Activated gamma-delta T cell (primary cell): ENCODE measurements around the gene TMX4.
"Not testable (repeated sequence)": the region's sequence is repeated elsewhere in the genome, so short reads cannot be mapped to it uniquely, and the experiment has no call there.

ENCODE experiments used
- DNase-seq: peaks from one replicate; lab custom pipeline; 2025; lab: John Stamatoyannopoulos, UW

Gene TMX4

GRCh38 chr20:7967199-7967844, 52.2 kb downstream of the TMX4 start:
- DNase-seq: no peak

GRCh38 chr20:7966176-7966575, 53.4 kb downstream of the TMX4 start:
- DNase-seq: no peak

- no peak for DNase-seq
Measured at GRCh38 chr20:7959484-7959883, 60.1 kb downstream of the TMX4 start.

- not testable (repeated sequence) for DNase-seq
Measured at GRCh38 chr20:7956561-7956960, 63.0 kb downstream of the TMX4 start.

DNA sequence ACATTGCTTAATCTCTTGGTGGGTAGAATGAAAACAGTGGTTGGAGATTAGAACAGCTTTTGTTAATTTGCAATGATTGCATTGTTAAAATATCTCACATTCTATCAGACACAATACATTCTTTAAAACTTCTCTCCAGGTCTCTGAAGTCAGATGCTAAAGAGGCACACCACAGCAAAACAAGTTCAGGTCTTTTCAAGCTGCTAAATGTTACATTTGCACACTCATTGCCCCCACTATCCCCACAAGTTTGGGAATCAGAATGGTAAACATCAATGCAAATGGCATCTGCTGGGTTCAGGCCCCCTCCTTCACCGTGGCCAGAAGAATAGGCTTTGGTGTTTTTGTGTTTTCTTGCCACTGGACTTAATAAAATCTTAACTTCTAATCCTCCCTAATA, 69.2 kb downstream of the TMX4 start:
- DNase-seq: no peak

DNA sequence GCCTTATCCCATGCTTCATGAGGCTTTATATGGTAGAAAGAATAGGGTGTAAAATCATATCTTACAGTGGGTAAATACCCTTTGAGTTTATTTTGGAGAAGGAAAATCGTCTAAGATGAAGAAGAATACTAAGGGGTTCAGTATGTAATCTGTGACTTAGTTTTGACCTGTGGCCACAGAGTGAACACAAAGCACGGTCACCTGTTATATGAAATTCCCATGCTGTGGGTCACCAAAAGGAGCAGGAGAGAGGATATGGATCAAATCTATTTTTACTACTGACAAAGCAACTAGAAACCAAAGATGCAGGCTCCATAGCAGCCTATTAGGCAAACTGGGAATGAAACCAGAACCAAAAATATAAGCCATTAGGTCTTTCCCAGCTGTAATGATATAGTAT, 75.7 kb downstream of the TMX4 start:
- no peak for DNase-seq

DNA sequence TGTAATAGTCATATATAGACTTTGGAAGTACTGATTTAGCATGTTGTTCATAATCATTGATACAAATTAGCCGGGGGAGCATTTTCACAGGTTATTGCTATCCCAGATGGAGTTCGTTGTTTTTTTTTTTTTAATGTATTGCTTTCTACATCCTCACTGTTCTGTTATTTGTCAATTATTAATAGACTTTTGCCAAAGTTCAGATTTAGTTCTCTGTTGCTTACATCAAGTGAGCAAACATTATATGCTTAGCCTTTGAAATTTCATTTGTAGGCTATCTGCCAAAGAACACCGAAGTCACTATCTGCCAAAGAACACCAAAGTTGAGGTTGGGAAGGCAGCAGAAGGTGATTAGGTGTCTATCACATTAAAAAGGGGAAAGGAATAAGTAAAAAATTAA, 79.2 kb downstream of the TMX4 start, which contains the start of gene HAO1:
Gene HAO1 (minus strand): TSS at position 118 of the 400 bp plus-strand sequence. CDS start 36 bp downstream, at position 82.
- no peak for DNase-seq

DNA sequence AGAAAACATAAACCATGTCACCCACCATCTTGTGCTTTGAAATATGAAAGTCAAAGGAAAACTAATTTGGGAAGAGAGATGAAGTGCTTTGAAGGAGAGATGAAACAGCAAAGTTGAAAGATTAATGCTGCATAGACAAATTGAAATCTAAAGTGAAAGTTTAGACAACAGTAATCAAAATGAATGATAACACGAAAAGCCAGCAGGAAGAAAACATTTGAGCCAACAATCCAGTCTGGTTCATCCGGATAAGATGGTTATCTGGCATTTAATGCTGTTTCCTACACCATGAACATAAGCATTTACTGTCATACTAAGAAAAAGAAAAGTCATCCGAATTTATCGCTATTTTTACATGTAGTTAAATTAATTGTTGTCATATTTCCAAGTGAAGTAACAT, 79.9 kb downstream of the TMX4 start:
- DNase-seq: no peak

GRCh38 chr20:7938058-7938457, 81.5 kb downstream of the TMX4 start:
- DNase-seq: no peak

GRCh38 chr20:7937328-7937727, 82.2 kb downstream of the TMX4 start:
- no peak for DNase-seq

- DNase-seq: no peak
Measured at GRCh38 chr20:7935027-7935551, 84.5 kb downstream of the TMX4 start.

- no peak for DNase-seq
Measured at GRCh38 chr20:7933346-7933745, 86.2 kb downstream of the TMX4 start.

DNA sequence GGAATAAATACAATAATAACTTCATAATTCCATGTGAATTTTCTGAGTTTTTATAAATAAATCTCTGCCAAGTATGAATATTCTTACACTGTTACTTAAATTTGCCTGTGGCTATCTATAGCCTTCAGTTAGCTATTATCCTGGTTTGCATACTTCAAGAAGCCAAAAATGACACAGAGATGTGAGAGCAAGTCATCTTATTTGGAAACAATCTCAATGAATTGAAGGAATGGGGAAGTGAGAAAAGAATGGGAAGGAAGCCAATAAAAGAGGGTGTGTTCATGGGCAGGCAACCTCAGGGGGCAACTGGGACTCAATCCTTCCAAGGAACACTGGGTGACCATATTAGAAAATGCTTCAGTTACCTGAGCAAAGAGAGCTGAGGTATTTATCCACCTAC, 89.2 kb downstream of the TMX4 start:
- no peak for DNase-seq
